Colonic mucosa (tissue), 4 donors: Measurements from ENCODE around the gene SEMA5A. TPM values are rescaled to one million over a fixed set of nuclear protein-coding genes. Genes with fewer than 3 reads are reported as not detected.

Experiments used
- DNase-seq: peaks from one replicate; pipeline ENCODE4 v3.0.0-alpha.2; 2020
- H3K27ac ChIP-seq: fragments of 200-600 bp; one replicate; pipeline ENCODE4 v1.8.0; 2021
- H3K27me3 ChIP-seq: fragments of 200-600 bp; one replicate; pipeline ENCODE4 v1.8.0; 2021
- H3K36me3 ChIP-seq: fragments of 200-600 bp; one replicate; pipeline ENCODE4 v1.8.0; 2021
- H3K4me1 ChIP-seq: fragments of 200-600 bp; one replicate; pipeline ENCODE4 v1.8.0; 2021; ENCODE audit warnings: mild to moderate bottlenecking
- H3K4me3 ChIP-seq: fragments of 200-600 bp; one replicate; pipeline ENCODE4 v1.8.0; 2021
- H3K9ac ChIP-seq, 2 donors: one replicate each; pipeline ENCODE4 v1.7.0; 2013; ENCODE audit warnings: control low read depth in 2 of 2, low read depth in 2 of 2, low read length in 2 of 2
- H3K9me3 ChIP-seq: fragments of 200-600 bp; one replicate; pipeline ENCODE4 v1.8.0; 2021
- CTCF ChIP-seq: fragments of 200-600 bp; IDR thresholded peaks from one replicate; pipeline ENCODE4 v1.8.0; 2022; ENCODE audit warnings: antibody characterized with exemption, mild to moderate bottlenecking
- intact Hi-C: fragments of 100-400 bp; cut with DNase I; formaldehyde crosslinking; loops from one replicate; pipeline ENCODE4 v1.14.1; 2022
- total RNA-seq, 2 donors: library from RNA; stranded (reverse); fragmentation: NEBNext Ultra II Directional in 1 of 2; extraction: Animal tissue kit (Norgen Biotek cat#: 25700) in 1 of 2; gene quantifications; one replicate each; pipeline ENCODE4 v1.2.1, GENCODE V29; 2021
- donor health status: healthy.
- donor health status: DM: no; HTN: no; CAD: no.
- donor health status: DM: no; HTN: no; CAD: no.

SEMA5A gene
- total RNA-seq, 2 donors from 2014 or later: 23.3 to 32.7 TPM

DNA sequence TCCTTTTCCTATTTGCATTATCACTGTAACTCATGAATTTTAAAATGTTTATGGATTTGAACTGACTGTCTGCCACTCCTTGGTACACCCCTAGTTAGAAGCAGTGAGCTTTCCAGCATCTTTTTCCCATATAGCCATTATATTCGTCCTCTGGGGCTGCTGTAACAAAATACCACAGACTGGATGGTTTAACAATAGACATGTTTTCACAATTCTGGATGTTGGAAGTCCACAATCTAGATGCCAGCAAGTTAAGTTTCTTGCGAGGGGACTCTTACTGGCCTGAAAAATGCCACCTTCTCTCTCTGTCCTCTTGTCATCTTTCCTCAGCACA lies 530.0 kb downstream of the SEMA5A start:
- no peaks in the 10 kb centered on the region for H3K36me3 ChIP-seq
- TF ChIP-seq CTCF: no peak
- no peaks in the 10 kb centered on the region for H3K4me1 ChIP-seq
- H3K9ac ChIP-seq: no peak overlapping the region
- no peak for DNase-seq
- intact Hi-C loops: no loop called here
- H3K27me3 ChIP-seq: no peaks in the 10 kb centered on the region
- no peak overlapping the region for H3K27ac ChIP-seq
- H3K9me3 ChIP-seq: no peaks in the 10 kb centered on the region
- no peak overlapping the region for H3K4me3 ChIP-seq

DNA sequence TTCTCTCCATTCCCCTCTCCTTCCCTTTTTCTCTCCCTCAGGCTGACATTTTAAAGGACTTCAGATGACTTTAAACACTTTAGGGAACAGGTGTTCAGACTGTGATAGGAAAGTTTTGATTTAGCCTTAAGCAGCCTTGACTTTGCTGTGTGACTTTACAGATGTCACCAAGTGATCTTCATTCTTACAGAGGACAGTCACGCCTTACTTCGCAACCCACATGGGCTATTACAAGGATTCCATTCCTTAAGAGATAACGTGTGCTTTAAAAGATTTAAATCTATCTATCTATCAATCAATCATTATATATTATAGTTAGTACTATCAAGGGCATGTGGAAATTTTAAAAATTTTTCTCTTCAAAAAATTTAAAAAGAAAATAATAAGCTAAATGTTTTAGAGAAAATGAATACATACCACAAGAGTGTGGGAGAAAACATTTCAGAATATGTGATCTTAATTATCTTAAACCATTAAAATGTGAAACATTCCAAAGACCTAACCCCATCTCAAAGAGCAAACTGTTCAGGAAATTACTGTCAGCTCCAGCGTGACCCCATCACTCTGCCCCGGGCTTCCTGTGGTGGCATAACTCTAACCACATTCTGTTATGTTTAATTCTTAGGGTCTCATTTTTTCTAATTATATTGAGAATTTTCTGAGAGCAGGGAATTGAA lies 530.5 kb downstream of the SEMA5A start:
- intact Hi-C loops: no loop called here
- Histone ChIP-seq H3K27ac (no peak overlapping the region), H3K27me3 (no peaks in the 10 kb centered on the region), H3K4me3 (no peak overlapping the region), H3K9me3 (no peaks in the 10 kb centered on the region), H3K9ac (no peak overlapping the region), H3K4me1 (no peaks in the 10 kb centered on the region), H3K36me3 (no peaks in the 10 kb centered on the region)
- DNase-seq: no peak
- TF ChIP-seq CTCF: no peak

DNA sequence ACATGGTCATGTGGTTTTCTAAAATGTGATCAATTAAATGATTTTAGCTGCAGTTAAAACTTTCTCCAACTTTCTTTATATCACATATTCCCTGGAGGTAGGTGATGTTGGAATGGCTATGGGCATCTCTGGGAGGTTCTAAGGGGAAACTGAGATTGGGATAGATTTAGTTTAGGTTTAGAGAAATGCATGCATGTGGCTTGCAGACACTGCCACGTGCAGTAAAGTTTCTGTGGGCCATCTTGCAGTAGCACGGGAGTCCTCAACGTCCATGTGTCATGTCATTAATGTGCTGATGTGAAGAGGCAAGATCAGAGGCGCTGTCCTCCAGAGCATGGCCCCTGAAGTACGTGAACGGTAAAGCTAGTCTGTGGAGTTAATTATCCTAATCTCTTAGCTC lies 532.7 kb downstream of the SEMA5A start:
- intact Hi-C loops: no loop called here
- Histone ChIP-seq H3K27ac (no peak overlapping the region), H3K9ac (no peak overlapping the region), H3K4me1 (no peaks in the 10 kb centered on the region), H3K27me3 (no peaks in the 10 kb centered on the region), H3K4me3 (no peak overlapping the region), H3K36me3 (no peaks in the 10 kb centered on the region), H3K9me3 (no peaks in the 10 kb centered on the region)
- no peak for DNase-seq
- no peak for TF ChIP-seq CTCF

GRCh38 chr5:9009931-9010651 lies 535.8 kb downstream of the SEMA5A start:
- Histone ChIP-seq H3K27me3 (no peaks in the 10 kb centered on the region), H3K9ac (no peak overlapping the region), H3K4me1 (no peaks in the 10 kb centered on the region), H3K27ac (no peak overlapping the region), H3K36me3 (no peaks in the 10 kb centered on the region), H3K4me3 (no peak overlapping the region), H3K9me3 (no peaks in the 10 kb centered on the region)
- TF ChIP-seq CTCF: no peak
- intact Hi-C loops: no loop called here
- no peak for DNase-seq

GRCh38 chr5:8997542-8998070 lies 548.3 kb downstream of the SEMA5A start:
- Histone ChIP-seq H3K9ac (no peak overlapping the region), H3K9me3 (no peaks in the 10 kb centered on the region), H3K27me3 (no peaks in the 10 kb centered on the region), H3K27ac (no peak overlapping the region), H3K36me3 (no peaks in the 10 kb centered on the region), H3K4me1 (no peaks in the 10 kb centered on the region), H3K4me3 (no peak overlapping the region)
- TF ChIP-seq CTCF: no peak
- intact Hi-C loops: no loop called here
- no peak for DNase-seq
